Heart right ventricle (tissue), 16 donors: Measurements from ENCODE around the gene SCPEP1. TPM values are rescaled to one million over a fixed set of nuclear protein-coding genes. Genes with fewer than 3 reads are reported as not detected.

ENCODE experiments used
- ATAC-seq, 8 donors: fragments of 200-7000 bp; cut with Tn5 transposase; one replicate each; pipeline ENCODE4 v1.9.1; 2020; ENCODE audit warnings: mild to moderate bottlenecking in 8 of 8, moderate library complexity in 8 of 8, moderate number of reproducible peaks in 1 of 8
- DNase-seq, 2 donors: peaks; one replicate each; pipeline ENCODE4 v3.0.0-alpha.2; 2020
- H3K27ac ChIP-seq, 10 donors: fragments of 200-600 bp; sonication (generic) in 2 of 10; one replicate each; pipeline versions ENCODE4 v1.5.0 to v1.8.0; 2020 to 2022; ENCODE audit warnings: mild to moderate bottlenecking in 3 of 10
- H3K27me3 ChIP-seq, 7 donors: fragments of 200-600 bp; one replicate each; pipeline ENCODE4 v1.8.0; 2021 to 2022; ENCODE audit warnings: mild to moderate bottlenecking in 2 of 7
- H3K36me3 ChIP-seq, 9 donors: fragments of 200-600 bp; sonication (generic) in 1 of 9; one replicate each; pipeline versions ENCODE4 v1.5.0 to v1.8.0; 2020 to 2022; ENCODE audit warnings: mild to moderate bottlenecking in 2 of 9
- H3K4me1 ChIP-seq, 9 donors: fragments of 200-600 bp; sonication (generic) in 1 of 9; one replicate each; pipeline versions ENCODE4 v1.5.0 to v1.8.0; 2020 to 2022; ENCODE audit warnings: mild to moderate bottlenecking in 4 of 9
- H3K4me3 ChIP-seq, 10 donors: fragments of 200-600 bp; sonication (generic) in 2 of 10; one replicate each; pipeline versions ENCODE4 v1.5.0 to v1.8.0; 2020 to 2022; ENCODE audit warnings: mild to moderate bottlenecking in 7 of 10, moderate library complexity in 2 of 10
- H3K9me3 ChIP-seq, 11 donors: fragments of 200-600 bp in 10 of 11; sonication (generic) in 2 of 11; one replicate each; pipeline versions ENCODE4 v1.5.0 to v1.8.0; 2013 to 2022; ENCODE audit warnings: mild to moderate bottlenecking in 2 of 11, control low read depth in 1 of 11, moderate library complexity in 1 of 11
- CTCF ChIP-seq, 9 donors: fragments of 200-600 bp; sonication (generic) in 2 of 9; IDR thresholded peaks; one replicate each; pipeline versions ENCODE4 v1.5.0 to v1.8.0; 2021 to 2022; ENCODE audit warnings: antibody characterized with exemption in 9 of 9, mild to moderate bottlenecking in 5 of 9, moderate library complexity in 1 of 9
- WGBS, 2 donors: extraction: QIAGEN DNeasy Blood & Tissue Kit; methylation state at CpG; one replicate each; pipeline ENCODE4 v1.1.7; 2013; ENCODE audit warnings: inconsistent platforms in 1 of 2; 5-methylcytosine and 5-hydroxymethylcytosine counted together
- intact Hi-C, 10 donors: fragments of 100-400 bp; cut with DNase I; formaldehyde crosslinking; loops; one replicate each; pipeline versions ENCODE4 v1.11.1 to v1.14.2; 2022
- polyA plus RNA-seq, 2 donors: library from polyadenylated mRNA; stranded (reverse); fragments of 200-250 nt; gene quantifications; one replicate each; pipeline ENCODE4 v1.2.3, GENCODE V29; 2013
- total RNA-seq, 10 donors: library from RNA; stranded (reverse); fragmentation: NEBNext Ultra II Directional in 3 of 10; extraction: Animal tissue kit (Norgen Biotek cat#: 25700) in 3 of 10; gene quantifications; one replicate each; pipeline versions ENCODE4 v1.2.1 to v1.2.4, GENCODE V29; 2021 to 2023
- donor health status: Arrhythmogenic right ventricular cardiomyopathy.
- donor health status: ischemic (EF 13 %, LVEDD 7.1; RV severe dilation, severe dysfunction).
- donor health status: healthy with polysubstance abuse.
- donor health status: DM: no; HTN: yes; CAD: no.
- donor health status: DM: no; HTN: no; CAD: no.
- donor health status: ischemic (EF 25% LVEDD 6.9; RV normal size, moderate dysfunction).
- donor health status: ischemic (EF 25% LVEDD 5.7; RV mildly dilated, moderate dysfunction).
- donor health status: healthy.
- donor health status: DM: yes; HTN: yes; CAD: no.
- donor health status: Ischemic cardiomyopathy.
- donor health status: ischemic (EF 35%, LVEDD 5.7; RV mildly dilated, moderate dysfunction).
- donor health status: nonischemic (EF 11% LVEDD 7.7; RV severe dilation, severe dysfunction).
- donor health status: DM: yes; HTN: yes; CAD: no.
- donor health status: PGD.
- donor health status: ischemic (EF 29% LVEDD 5.4; RV normal size, mild dysfunction).
- donor health status: nonischemic (EF 23%, LVEDD 6.1; RV moderate dilation, normal function).

Gene SCPEP1
- total and polyA plus RNA-seq, 12 donors, result 26.0 to 229 (median 47.9) TPM

DNA sequence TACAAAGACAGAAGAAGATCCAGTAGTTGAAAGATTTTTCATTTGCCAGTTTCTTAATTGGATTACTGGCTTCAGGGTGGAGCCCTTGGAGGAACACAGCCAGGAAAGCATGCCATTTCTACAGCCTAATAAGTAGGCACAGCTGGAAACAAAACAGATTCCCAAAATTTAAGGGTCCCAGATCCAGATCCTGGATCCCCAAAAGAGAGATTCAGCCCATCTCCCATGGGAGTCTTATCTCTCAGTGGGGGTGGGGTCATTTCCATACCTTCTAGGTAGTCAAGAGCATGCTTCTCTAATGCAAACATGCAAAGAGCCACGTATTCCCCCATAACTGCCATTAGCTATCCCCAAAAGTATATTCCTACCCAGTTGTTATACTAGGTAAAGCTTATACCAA lies 49.9 kb downstream of the SCPEP1 start:
- no peak for TF ChIP-seq CTCF (IDR thresholded peaks at IDR 0.05)
- WGBS, 2 donors, result 81 to 97% methylated on average over 1 of the region's 1 CpG
- ATAC-seq, result no peak

DNA sequence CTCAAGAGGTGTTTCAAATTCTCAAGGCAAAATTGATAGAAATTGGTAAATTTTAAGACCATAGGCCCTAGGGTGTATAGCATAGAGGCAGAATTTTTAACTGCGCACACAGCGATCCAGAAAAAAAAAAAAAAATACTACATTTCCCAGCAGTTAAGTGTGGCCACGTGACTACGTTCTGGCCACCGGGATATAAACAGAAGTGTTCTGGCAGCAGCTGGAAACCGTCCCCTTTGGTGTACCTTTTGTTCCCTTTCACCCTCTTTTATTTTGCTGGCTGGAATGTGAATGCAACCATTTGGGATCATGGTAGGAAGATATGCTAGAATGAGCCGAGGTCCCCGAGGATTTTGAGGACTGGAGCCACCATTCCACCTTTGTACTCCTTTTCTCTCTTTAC lies 54.4 kb downstream of the SCPEP1 start:
- Histone ChIP-seq H3K4me1 (peaks cover 0 to 44% (median 12%) of the 10 kb centered on the region in 9 donors), H3K27me3 (peaks cover 0 to 7% (median 0%) of the 10 kb centered on the region in 7 donors), H3K4me3 (no peak overlapping the region), H3K27ac (peak overlapping the region; percentile 64 to 89 (median 78)), H3K9me3 (peaks cover 0 to 12% (median 0%) of the 10 kb centered on the region in 11 donors), H3K36me3 (no peaks in the 10 kb centered on the region)
- TF ChIP-seq CTCF (IDR thresholded peaks at IDR 0.05), result no peak
- WGBS, 2 donors, result 40 to 52% methylated on average over 8 of the region's 8 CpGs
- DNase-seq (peak; percentile 26 to 40), ATAC-seq (peak; percentile 28 to 89 (median 70))
- intact Hi-C loops, result loop anchor here in 2 of 10 donors (2.0 to 10.0 kb wide), 3 partner anchors 52 to 75 kb away; partner anchors contain the start of gene AKAP1 (in 1 of the 2)

More for the DNA sequence above, 49.9 kb downstream of the SCPEP1 start:
- no peaks in the 10 kb centered on the region for H3K27me3 ChIP-seq
- H3K9me3 ChIP-seq, result peaks cover 0 to 30% (median 5%) of the 10 kb centered on the region in 11 donors
- no peaks in the 10 kb centered on the region for H3K36me3 ChIP-seq
- DNase-seq, result no peak
- H3K4me3 ChIP-seq, result no peak overlapping the region
- no peak overlapping the region for H3K27ac ChIP-seq
- H3K4me1 ChIP-seq, result peaks cover 0 to 9% (median 5%) of the 10 kb centered on the region in 9 donors
- intact Hi-C loops, result no loop called here

GRCh38 chr17:57033296-57033695 lies 55.4 kb downstream of the SCPEP1 start:
- Histone ChIP-seq H3K36me3 (no peaks in the 10 kb centered on the region), H3K27me3 (peaks cover 0 to 13% (median 0%) of the 10 kb centered on the region in 7 donors), H3K4me3 (no peak overlapping the region), H3K4me1 (peaks cover 0 to 44% (median 12%) of the 10 kb centered on the region in 9 donors), H3K27ac (peak overlapping the region; percentile 64 to 89 (median 78)), H3K9me3 (peaks cover 0 to 6% (median 0%) of the 10 kb centered on the region in 11 donors)
- ATAC-seq, result peak; percentile 72 to 92 (median 84)
- WGBS, 2 donors, result 11 to 22% methylated on average over 3 of the region's 3 CpGs
- TF ChIP-seq CTCF (IDR thresholded peaks at IDR 0.05), result no peak
- intact Hi-C loops, result loop anchor here in 2 of 10 donors (2.0 to 10.0 kb wide), 3 partner anchors 52 to 74 kb away; partner anchors contain the start of gene AKAP1 (in 1 of the 2)
- DNase-seq, result peak in 1 of 2 donors; percentile 61

GRCh38 chr17:57034807-57035754 lies 57.1 kb downstream of the SCPEP1 start:
- no peak for TF ChIP-seq CTCF (IDR thresholded peaks at IDR 0.05)
- intact Hi-C loops, result loop anchor here in 3 of 10 donors (2.0 to 10.0 kb wide), 3 partner anchors 50 to 72 kb away; partner anchors contain the start of gene AKAP1 (in 1 of the 3)

More at GRCh38 chr17:57034807-57035754, 57.1 kb downstream of the SCPEP1 start:
- H3K36me3 ChIP-seq, result no peaks in the 10 kb centered on the region
- DNase-seq, result no peak
- no peak overlapping the region for H3K4me3 ChIP-seq
- peaks cover 0 to 44% (median 12%) of the 10 kb centered on the region in 9 donors for H3K4me1 ChIP-seq
- peak overlapping the region in 9 of 10 donors; percentile 3 to 77 (median 49) for H3K27ac ChIP-seq
- H3K9me3 ChIP-seq, result no peaks in the 10 kb centered on the region
- H3K27me3 ChIP-seq, result peaks cover 0 to 14% (median 3%) of the 10 kb centered on the region in 7 donors
- WGBS, 2 donors, result 81% methylated on average over 10 of the region's 10 CpGs
- ATAC-seq, result no peak
